GM21515 (cell line): Measurements from ENCODE around the gene MICALL2.

Experiments used
- ATAC-seq: cut with Tn5 transposase; IDR thresholded peaks from one replicate; pipeline ENCODE4 v1.9.1; 2021; ENCODE audit not compliant: unreplicated experiment

The MICALL2 gene

DNA sequence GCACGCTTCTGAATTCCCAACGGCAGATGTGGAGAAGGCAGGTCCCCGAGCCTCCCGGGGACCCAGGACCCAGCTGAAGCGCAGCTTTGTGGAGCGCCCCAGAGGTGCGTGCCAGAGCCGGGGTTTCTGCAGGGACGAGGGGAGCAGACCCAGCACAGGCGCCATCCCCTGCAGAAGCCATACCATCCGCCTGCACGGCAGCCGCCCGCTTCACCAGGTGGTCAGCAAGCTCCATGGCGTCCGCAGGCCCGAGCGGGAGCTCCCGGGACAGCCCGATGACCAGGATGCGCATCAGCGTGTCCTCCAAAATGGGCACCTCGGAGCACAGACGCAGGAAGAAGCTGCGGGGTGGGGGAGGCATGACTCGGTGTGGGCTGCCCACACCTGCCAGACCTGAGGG lies 34.3 kb upstream of the MICALL2 start:
- ATAC-seq, result no peak

DNA sequence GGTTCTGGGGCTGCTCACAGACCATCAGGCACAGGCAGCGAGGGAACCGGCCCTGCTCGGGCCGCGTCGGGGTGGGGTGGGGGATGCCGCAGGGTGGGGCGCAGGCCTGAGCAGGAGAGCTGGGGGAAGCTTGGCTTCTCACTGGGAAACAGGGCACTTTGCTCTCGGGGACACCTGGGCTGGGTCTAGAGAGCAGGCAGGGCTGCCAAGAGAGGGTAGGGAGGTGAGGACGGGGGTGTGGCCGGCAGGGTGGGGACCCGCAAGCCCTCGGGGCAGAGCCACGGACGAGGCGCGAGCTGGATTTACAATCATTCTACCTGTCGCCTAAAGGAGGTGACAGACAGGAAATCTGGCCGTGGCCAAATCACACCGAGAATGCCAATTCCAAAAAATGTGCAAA lies 33.9 kb upstream of the MICALL2 start:
- ATAC-seq, result no peak

DNA sequence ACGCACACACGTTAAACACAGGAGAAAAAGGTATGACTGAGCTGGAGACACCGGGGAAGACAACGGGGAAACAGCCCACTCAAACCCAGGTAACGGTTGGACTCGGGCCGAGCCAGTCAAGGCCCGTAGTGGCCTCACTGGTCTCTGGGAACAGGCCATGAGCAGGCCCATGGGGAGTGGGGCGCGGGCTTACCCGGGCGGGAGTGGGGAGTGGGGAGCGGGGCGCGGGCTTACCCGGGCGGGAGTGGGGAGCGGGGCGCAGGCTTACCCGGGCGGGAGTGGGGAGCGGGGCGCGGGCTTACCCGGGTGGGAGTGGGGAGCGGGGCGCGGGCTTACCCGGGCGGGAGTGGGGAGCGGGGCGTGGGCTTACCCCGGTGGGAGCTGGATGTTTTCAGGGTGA lies 33.4 kb upstream of the MICALL2 start:
- ATAC-seq, result no peak

DNA sequence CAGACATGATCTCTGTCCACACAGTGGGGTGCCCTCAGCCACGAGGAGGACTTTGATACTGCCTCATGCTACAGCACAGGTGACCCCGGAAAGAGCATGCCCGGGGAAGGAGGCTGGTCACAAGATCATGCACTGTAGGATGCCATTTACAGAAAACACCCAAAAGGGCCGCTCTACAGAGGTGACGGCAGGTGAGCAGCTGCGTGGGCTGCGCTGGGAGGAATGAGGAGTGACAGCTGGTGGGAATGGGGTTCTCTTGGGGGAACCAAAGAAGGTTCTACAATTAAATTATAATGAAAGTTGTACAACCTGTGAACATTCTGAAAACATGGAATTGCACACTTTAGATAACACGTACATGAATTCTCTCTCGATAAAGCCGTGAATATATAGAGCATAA lies 33.0 kb upstream of the MICALL2 start:
- no peak for ATAC-seq

DNA sequence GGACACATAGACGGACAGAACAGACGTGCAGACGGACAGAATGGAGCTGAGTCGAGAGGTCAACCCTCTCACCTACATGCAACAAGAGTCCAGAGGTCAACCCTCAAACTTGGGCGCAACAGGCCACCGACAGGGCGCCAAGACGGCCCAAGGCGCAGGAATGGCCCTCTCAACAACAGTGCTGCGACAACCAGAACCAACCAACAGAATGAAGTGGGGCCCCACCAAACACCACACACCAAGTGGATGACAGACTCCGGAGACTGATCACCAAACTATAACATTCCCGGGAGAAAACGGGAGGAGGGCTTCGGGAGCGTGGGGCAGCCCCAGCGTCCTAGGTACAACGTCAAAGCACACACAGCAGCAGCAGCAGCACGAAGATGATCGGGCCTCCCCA lies 31.6 kb upstream of the MICALL2 start:
- no peak for ATAC-seq

DNA sequence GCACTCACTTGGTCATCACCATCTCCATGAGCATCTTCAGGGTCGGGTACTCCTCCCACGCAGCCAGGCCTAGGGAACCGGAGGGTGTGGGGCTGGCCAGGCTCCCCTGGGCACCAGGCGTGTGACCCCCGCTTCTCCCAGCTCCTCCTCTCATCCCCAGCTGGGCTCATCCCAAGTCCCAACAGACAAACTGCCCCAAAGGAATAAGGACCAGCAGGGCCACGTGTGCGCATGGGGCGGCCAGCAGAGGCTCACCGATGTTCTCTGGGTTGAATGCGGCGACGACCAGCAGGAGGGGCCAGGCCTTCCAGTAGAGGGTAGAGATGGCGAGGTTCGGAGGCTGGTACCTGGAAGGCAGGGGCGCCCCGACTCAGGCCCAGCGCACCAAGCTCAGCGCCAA lies 30.1 kb upstream of the MICALL2 start:
- no peak for ATAC-seq

DNA sequence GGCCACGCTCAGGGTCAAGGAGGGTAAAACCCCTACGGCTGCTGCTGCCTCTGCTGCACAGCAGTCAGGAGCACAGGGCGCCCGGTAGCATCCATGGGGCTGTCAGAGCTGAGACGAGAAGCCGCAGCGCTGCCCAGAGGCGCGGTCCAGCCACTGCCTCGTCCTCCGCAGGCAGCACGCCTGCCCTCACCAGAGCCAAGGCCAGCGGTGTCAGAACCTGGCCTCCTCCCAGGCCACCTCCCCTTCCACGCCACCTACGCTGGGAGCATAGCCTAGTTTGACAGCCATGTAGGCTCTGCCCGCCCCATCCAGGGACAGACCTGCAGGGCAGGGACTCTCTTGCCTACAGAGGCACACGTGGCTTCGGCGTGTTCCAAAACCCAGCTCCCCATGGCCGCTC lies 28.7 kb upstream of the MICALL2 start:
- ATAC-seq, result no peak

DNA sequence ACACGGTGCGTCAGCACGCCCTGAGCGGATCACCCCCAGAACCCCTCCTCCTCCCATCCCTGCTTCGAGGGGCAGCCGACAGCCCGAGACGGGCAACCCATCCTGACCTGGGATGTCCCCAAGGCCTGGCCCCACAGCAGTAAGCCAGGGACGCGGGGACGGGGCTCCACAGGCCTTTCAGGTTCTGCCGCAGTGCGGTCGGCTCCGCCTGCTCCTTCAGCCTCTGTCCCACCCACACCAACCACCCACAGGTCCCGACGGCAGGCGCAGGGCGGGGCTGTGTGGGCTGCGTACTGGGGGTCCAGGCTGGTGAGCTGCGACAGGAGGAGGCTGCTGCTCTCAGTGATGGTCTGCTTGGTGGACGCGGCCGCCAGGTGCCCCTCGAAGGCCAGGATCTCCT lies 28.2 kb upstream of the MICALL2 start:
- ATAC-seq, result no peak

DNA sequence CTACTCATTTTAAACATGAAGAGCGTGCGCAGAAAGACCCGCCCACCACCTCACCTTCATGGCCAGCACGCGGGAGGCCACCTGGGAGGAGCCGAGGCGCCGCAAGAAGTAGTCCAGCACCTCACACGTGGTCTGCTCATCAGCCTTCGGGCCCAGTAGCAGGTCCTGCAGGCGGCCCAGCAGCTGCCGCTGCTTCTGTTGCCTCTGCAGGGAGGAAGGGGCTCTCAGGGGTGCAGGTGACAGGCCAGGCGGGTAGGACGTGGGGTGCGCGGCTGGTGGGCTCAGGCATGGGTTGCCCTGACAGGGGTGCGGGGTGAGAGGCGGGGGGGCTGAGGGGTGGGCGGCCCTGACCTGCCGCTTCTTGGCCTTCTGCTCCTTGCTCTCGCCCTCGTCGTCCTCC lies 27.3 kb upstream of the MICALL2 start:
- no peak for ATAC-seq

DNA sequence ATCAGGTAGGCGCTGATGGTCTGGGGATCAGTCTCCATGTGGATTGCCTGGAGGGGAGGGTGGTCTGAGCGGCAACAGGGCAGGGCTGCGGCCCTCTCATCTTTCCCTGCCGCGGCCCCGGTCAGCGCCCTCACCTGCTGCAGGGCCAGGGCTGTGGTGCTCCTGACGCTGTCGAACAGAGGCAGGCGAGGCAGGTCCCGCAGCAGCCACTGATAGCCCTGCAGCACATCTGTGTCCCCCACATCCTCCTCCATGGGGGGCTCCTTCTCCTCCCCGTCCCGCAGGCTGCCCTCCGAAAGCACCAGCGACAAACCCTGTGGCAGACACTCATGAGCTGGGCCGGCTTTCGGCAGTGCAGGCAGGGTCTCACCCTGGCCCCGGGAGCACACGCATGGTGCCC lies 25.9 kb upstream of the MICALL2 start:
- no peak for ATAC-seq

DNA sequence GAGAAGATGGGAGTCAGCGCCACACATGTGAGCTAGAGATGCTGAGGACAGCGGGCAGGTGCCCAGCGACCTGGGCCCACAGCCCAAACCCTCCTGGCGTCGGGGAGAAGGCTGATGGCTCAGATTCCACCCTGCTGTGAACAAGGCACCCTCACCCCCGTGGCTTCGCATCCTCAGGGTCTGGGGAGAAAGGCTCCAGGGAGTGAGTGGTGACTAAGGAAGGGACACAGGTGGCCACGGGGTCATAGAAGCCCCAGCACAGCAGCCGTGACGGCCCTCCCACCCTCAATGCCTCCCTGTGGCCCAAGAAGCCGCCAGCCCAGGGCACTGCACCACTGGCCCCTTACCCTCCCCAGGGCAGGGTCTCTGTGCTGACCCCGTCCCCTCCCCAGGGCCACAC lies 25.3 kb upstream of the MICALL2 start:
- no peak for ATAC-seq

DNA sequence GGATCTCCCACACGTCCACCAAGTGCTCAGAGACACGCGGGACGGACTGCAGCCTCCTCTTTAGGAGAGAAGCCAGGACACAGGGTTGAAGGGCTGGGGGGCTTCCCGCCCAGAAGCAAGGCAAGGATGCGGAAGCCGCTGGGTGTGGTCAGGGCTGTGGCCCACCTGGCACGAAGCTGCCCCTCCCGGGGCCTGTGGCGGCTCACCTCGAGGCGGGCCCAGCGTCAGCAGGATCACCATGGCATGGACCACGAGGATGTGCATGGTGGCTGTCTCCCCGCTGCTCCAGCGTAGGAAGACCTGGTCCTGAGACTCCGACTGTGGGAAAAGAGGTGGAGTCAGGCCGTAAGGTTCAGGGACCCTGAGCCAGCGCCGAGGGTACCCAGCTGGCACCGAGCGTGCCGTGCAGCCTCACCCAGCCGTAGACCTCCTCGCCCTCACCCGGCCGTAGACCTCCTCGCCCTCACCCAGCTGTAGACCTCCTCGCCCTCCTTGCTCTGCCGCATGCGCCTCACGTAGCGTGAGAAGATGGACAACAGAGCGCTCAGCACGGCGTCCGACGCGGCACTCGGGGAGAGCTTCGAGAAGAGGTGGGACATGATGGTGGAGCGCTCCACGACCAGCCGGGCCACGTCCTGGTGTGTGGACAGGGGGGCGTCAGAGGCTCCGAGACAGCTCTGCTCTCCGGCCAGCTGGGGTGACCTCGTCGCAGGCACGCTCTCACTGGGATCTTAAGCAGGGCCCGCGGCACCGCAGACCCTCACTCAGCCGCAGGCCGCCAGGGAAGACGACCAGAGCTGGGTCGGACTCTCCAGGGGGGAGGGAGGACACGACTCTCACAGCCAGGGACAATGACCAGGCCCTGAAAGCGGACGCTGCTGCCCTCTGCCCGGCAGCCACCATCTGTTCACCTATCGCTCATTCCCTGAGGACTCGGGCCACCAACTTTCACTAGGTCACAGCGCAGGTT lies 24.6 kb upstream of the MICALL2 start:
- ATAC-seq, result no peak

DNA sequence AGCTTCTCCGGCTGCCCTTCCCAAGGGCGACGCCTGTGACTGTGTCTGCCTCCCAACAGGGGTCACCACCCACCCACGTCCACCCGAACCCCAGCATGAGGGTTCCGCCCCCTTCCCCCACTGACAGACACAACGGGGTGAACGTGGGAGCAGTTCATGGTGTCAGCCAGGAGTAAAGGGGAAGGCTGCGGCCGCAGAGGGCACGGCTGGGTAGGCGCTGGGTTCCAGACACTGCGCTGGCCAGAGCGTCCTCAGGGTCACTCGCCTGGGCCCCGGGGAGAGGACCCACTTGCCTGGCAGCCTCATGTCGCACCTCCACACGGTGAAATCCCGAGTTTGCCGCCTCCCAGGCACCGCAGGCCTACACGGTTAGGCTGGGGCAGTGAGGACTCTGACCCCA lies 23.8 kb upstream of the MICALL2 start:
- ATAC-seq, result no peak

DNA sequence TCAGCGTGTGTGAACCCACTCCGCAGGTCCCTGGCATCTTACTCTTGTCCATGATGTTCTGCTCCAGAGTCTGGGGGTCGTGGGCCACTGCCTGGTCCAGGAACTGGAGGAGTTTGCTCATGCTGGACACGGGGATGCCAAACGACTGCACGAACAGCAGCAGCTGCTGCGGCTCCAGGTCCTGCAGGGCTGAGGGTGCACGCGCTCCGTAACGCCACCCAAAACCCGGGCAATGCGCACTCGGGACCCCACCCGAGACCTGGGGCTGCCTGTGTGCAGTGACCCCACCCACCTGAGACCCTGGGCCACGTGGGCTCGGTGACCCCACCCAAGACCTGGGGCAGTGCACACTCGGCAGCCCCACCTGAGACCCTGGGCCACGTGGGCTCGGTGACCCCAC lies 22.0 kb upstream of the MICALL2 start:
- ATAC-seq, result no peak

DNA sequence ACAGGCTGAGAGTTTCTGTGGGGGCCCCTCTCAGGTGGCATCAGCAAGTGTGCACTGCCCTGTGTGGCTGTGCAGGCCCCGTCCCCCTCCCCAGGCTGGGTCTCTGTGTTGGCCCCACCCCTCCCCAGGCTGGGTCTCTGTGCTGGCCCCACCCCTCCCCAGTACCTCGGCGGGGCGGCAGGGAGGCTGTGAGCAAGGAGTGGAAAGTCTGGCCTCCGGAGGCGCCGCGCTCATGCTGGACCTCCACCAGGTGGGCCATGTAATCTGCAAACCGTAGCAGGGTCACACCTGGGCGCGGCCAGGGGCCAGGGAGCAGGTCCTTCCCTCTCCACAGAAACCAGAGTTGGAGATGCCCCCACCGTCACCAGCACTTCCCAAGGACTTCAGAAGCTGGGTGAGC lies 21.4 kb upstream of the MICALL2 start:
- no peak for ATAC-seq

DNA sequence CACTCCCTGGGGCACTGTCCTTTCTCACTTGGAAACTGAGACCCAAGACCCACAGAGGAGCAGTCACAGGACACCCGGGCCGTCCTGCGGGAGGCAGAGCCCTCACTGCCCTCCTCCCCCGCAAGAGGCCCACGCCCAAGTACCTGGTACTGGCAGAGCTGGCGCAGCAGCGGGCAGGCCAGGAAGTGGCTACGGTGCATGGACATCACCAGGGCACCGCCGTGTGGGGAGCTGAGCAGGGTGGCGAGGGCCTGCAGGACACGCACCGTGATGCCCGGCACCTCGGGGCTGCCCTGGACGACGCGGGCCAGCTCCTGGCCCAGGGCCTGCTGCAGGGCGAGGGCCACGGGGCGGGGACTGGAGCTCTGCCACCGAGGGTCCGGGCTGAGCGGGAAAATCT lies 20.0 kb upstream of the MICALL2 start:
- ATAC-seq, result no peak

DNA sequence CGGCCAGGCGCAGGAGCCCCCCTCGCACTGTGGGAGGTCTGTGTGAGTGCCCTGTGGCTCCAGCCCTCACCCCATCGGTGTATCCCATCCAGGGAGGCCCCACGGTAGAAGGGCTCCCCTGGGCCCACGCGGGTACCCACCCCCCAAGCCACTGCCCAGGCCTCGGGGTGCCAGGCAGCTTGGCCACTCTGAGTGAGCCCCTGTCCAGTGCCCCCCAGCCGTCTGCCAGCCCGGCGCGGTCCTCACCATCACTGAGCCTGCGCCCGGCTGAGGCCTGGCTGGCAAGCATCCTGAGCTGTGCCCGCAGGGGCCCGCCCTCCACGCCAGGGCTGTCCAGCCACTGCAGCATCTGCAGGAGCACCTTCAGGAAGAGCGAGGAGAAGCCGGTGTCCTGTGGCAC lies 19.2 kb upstream of the MICALL2 start:
- no peak for ATAC-seq

DNA sequence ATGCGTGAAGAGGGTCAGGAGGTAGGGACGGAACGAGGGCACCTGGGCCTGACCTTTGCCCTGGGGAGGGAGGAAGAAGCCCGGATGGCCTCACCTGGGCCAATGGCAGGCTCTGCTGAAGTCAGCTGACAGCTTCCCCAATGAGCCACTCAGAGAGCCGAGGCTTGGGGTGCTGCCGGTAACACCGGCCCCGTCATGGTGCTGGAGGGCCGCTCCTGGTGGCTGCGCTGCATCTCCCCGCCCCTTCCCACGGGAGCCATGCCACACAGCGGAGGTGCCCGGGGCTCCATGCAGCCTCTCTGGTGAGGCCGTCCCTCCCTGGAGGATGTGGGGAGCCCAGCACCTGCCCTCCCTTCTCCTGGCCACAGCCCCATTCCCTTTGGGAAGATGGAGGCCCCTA lies 17.6 kb upstream of the MICALL2 start:
- ATAC-seq, result no peak

DNA sequence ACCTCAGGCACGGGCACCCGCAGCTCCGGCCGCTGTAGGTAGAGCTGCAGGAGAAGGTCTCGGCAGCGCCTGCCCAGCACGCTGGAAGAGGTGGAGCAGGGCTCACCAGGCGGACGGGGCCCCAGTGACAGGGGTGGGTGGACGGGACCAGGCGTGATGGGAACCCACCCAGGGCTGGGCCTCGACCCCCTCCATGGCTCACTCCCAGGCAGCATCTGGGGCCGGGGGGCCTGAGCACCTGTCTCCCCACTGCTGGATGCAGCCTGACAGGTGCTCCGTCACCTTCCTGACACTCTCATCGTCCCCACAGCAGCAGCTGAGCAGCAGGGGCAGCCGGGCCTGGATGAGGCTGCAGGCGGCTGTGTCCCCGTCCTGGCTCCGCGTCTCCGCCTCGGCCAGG lies 16.7 kb upstream of the MICALL2 start:
- ATAC-seq, result no peak

DNA sequence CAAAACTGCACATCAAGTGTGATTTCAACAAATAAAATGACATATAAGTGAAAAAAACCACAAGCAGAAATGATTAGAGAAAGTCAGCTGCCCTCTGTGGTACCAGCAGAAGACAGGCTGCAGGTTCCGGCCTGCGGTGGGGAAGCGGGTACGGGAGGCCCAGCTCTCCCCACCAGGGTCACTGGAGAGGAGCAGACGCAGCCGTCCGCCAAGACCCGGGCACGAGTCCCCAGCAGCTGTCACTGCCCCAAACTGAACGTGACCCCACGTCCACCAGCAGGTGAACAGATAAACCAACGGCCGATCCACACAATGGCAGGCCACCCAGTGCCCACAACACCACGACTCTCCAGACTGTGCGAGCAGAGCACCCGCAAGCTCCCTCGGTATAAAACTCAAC lies 16.1 kb upstream of the MICALL2 start:
- ATAC-seq, result no peak

DNA sequence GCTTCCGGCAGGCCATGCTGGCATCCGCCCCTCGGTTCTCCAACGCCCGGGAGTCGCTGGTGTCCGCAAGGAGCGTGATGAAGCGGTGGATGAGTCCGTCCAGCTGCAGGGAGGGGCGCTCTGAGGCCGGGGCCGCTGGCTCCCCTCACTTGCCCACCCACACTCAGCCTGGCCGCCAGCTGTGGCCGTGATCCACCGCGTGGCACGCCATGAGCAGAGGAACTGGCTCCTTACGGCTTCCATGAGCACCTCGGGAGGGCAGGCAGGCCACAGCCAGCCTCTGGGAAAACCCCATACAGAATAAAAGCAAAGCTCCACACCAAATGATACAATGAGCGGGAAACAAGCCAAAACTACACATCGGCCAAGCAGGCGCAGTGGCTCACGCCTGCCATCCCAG lies 15.5 kb upstream of the MICALL2 start:
- no peak for ATAC-seq

DNA sequence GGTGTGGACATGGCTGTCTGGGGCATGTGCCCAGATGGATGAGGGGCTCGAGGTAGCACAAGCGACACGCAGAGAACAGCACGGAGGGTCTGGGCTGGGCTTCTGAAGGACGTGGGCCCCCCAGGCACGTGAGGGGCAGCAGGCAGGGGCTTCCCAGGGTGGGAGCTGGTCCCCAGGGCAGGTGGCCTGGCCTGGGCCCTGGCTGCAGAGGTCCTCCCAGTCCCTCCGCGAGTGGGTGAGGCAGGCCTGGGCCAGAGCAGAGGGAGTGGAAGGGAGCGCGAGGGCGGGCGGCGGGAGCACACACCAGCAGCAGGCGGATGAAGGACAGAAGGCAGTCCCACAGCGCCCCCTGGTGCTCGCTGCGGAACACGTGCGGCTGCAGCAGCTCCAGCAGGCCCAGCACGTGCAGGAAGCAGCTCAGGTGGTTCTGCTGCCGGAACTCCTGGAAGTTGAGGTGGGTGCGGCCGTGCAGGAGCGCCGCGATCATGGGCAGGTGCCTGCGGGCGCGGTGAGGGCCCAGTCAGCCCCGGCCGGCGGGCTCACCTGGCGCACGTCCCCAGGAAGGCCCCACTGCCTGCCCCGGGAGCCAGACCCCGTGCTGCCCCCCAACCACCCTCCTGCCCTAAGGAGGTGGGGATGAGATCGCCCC lies 14.7 kb upstream of the MICALL2 start:
- ATAC-seq, result peak; percentile 50

DNA sequence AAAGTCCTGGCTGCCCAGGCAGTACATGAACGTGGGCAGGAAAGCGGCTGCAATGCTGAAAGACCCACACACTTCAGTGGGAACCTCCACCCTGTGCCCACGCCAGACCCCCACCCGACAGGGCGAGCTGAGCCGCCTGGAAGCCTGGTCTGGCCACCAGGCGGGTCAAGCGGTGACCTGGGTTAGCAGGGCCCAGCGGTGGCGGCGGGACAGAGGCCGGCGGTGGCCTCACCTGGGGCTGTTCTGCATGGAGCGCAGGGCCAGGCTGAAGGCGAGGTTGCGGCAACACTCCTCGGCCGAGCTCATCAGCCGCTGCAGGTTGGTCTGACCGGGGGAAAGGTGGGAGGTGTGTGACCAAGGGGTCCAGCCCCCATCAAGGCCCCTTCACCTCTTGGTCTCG lies 11.6 kb upstream of the MICALL2 start:
- ATAC-seq, result no peak
